H1 (cell line): ENCODE data around the gene TNFSF12. TPM values are rescaled to one million over a fixed set of nuclear protein-coding genes. Genes with fewer than 3 reads are reported as not detected.

Experiments
- CTCF ChIA-PET: fragments of 300-600 bp; sonication (Branson Sonifier 250); formaldehyde crosslinking; loops from one replicate; lab custom pipeline; 2021; ENCODE audit not compliant: partially characterized antibody; lab: Charles Lee
- POLR2A ChIA-PET: fragments of 300-600 bp; sonication (Branson Sonifier 250); formaldehyde crosslinking; loops from one replicate; lab custom pipeline; 2021; ENCODE audit warnings: inconsistent platforms; ENCODE audit not compliant: partially characterized antibody; lab: Charles Lee
- DNase-seq, 2 experiments: peaks; one replicate each; pipeline versions ENCODE4 v3.0.0 to v3.0.0-alpha.2; 2010 to 2022; ENCODE audit warnings: low spot score in 2 of 2, low read depth in 1 of 2, mixed read lengths in 1 of 2
- FAIRE-seq: peaks from 2 replicates; lab custom pipeline; 2011; peaks lifted over from hg19 to GRCh38; lab: Jason Lieb, UNC
- H2AFZ ChIP-seq: 2 replicates; pipeline ENCODE4 v1.8.1; 2012; ENCODE audit warnings: low read length, inconsistent platforms
- H2AK5ac ChIP-seq: 2 replicates; pipeline ENCODE4 v1.6.1; 2013; ENCODE audit warnings: low read depth, low read length
- H2BK120ac ChIP-seq: replicated peaks from 2 replicates; pipeline ENCODE3; 2013; ENCODE audit warnings: low read depth, low read length, inconsistent platforms
- H2BK12ac ChIP-seq: 2 replicates; pipeline ENCODE4 v1.6.1; 2013; ENCODE audit warnings: low read depth, low read length
- H2BK15ac ChIP-seq: 2 replicates; pipeline ENCODE4 v1.6.1; 2013; ENCODE audit warnings: low read length
- H2BK20ac ChIP-seq: 2 replicates; pipeline ENCODE4 v1.6.1; 2013; ENCODE audit warnings: low read length
- H2BK5ac ChIP-seq: 2 replicates; pipeline ENCODE4 v1.6.1; 2013; ENCODE audit warnings: low read depth, low read length
- H3K14ac ChIP-seq: 2 replicates; pipeline ENCODE4 v1.6.1; 2013; ENCODE audit warnings: inconsistent platforms; ENCODE audit not compliant: insufficient read length
- H3K18ac ChIP-seq: 2 replicates; pipeline ENCODE4 v1.6.1; 2013; ENCODE audit warnings: low read length; ENCODE audit errors: extremely low read depth
- H3K23ac ChIP-seq: 2 replicates; pipeline ENCODE4 v1.6.1; 2013; ENCODE audit warnings: inconsistent platforms; ENCODE audit not compliant: insufficient read length
- H3K23me2 ChIP-seq: 2 replicates; pipeline ENCODE4 v1.6.1; 2013; ENCODE audit warnings: low read depth, low read length
- H3K27ac ChIP-seq: 2 replicates; pipeline ENCODE4 v1.6.1; 2011; ENCODE audit warnings: low read depth, low read length, inconsistent platforms
- H3K27me3 ChIP-seq, 4 experiments: replicated peaks in 1 of 4; 1 replicate in 1 of 4; 2 replicates in 3 of 4; pipeline versions ENCODE4 v1.6.1 to v1.8.1; 2011 to 2013; ENCODE audit warnings: low read length in 3 of 4, mild to moderate bottlenecking in 3 of 4, inconsistent platforms in 2 of 4, mixed read lengths in 2 of 4, moderate library complexity in 1 of 4; ENCODE audit not compliant: control insufficient read depth in 3 of 4, insufficient read depth in 3 of 4; ENCODE audit errors: extremely low read depth in 1 of 4
- H3K36me3 ChIP-seq, 4 experiments: 2 replicates each; pipeline versions ENCODE4 v1.6.1 to v1.8.1; 2011 to 2013; ENCODE audit warnings: mild to moderate bottlenecking in 4 of 4, low read length in 3 of 4, moderate library complexity in 2 of 4, control low read depth in 1 of 4, inconsistent platforms in 1 of 4; ENCODE audit not compliant: insufficient read depth in 4 of 4, control insufficient read depth in 2 of 4
- H3K4ac ChIP-seq: replicated peaks from 2 replicates; pipeline ENCODE3; 2013; ENCODE audit warnings: low read length, low read depth, mixed read lengths, inconsistent platforms; ENCODE audit not compliant: insufficient read length
- H3K4me1 ChIP-seq, 4 experiments: replicated peaks in 1 of 4; 1 replicate in 1 of 4; 2 replicates in 3 of 4; pipeline versions ENCODE4 v1.6.1 to v1.8.1; 2011 to 2013; ENCODE audit warnings: low read length in 3 of 4, inconsistent platforms in 2 of 4, mixed read lengths in 1 of 4; ENCODE audit not compliant: insufficient read depth in 4 of 4, control insufficient read depth in 3 of 4
- H3K4me2 ChIP-seq, 2 experiments: 2 replicates each; pipeline versions ENCODE4 v1.6.1 to v1.8.1; 2011 to 2013; ENCODE audit warnings: low read depth in 2 of 2, low read length in 2 of 2, control low read depth in 1 of 2, inconsistent platforms in 1 of 2, mild to moderate bottlenecking in 1 of 2; ENCODE audit not compliant: insufficient read depth in 1 of 2
- H3K4me3 ChIP-seq, 4 experiments: fragments of 200-600, 300-600 bp in 1 of 4; sonication (generic), shearing (Covaris generic), sonication (Bioruptor Twin) in 1 of 4; 2 replicates each; pipeline versions ENCODE4 v1.5.1 to v1.8.1; 2011 to 2016; ENCODE audit warnings: low read length in 4 of 4, low read depth in 3 of 4, control low read depth in 2 of 4, inconsistent platforms in 2 of 4, mild to moderate bottlenecking in 2 of 4, mixed read lengths in 1 of 4, moderate library complexity in 1 of 4; ENCODE audit not compliant: insufficient read depth in 2 of 4; ENCODE audit errors: extremely low read depth in 1 of 4
- H3K56ac ChIP-seq: replicated peaks from 2 replicates; pipeline ENCODE3; 2013; ENCODE audit warnings: low read depth, mild to moderate bottlenecking, mixed read lengths, low read length, inconsistent platforms; ENCODE audit not compliant: insufficient read length
- H3K79me1 ChIP-seq: 2 replicates; pipeline ENCODE4 v1.6.1; 2013; ENCODE audit warnings: low read depth, low read length, control low read depth
- H3K79me2 ChIP-seq, 2 experiments: 2 replicates each; pipeline versions ENCODE4 v1.6.1 to v1.8.1; 2012 to 2013; ENCODE audit warnings: low read length in 2 of 2, mild to moderate bottlenecking in 2 of 2, inconsistent platforms in 1 of 2; ENCODE audit not compliant: insufficient read depth in 2 of 2, control insufficient read depth in 1 of 2
- H3K9ac ChIP-seq, 4 experiments: replicated peaks in 1 of 4; 1 replicate in 1 of 4; 2 replicates in 3 of 4; pipeline versions ENCODE4 v1.6.1 to v1.8.1; 2011 to 2013; ENCODE audit warnings: low read depth in 3 of 4, low read length in 3 of 4, control low read depth in 2 of 4, mild to moderate bottlenecking in 2 of 4, moderate library complexity in 2 of 4, inconsistent platforms in 1 of 4; ENCODE audit errors: extremely low read depth in 1 of 4
- H3K9me3 ChIP-seq, 2 experiments: 2 replicates each; pipeline versions ENCODE4 v1.6.1 to v1.8.1; 2012 to 2013; ENCODE audit warnings: mild to moderate bottlenecking in 2 of 2, moderate library complexity in 2 of 2, control low read depth in 1 of 2, inconsistent platforms in 1 of 2, low read depth in 1 of 2, low read length in 1 of 2, mixed read lengths in 1 of 2; ENCODE audit not compliant: insufficient read depth in 2 of 2
- H4K20me1 ChIP-seq, 2 experiments: replicated peaks in 1 of 2; 2 replicates each; pipeline versions ENCODE3 to v1.8.1; 2011 to 2013; ENCODE audit warnings: inconsistent platforms in 2 of 2, low read length in 2 of 2, mild to moderate bottlenecking in 1 of 2; ENCODE audit not compliant: insufficient read depth in 2 of 2, control insufficient read depth in 1 of 2
- H4K5ac ChIP-seq: 2 replicates; pipeline ENCODE4 v1.6.1; 2013; ENCODE audit warnings: low read length, low read depth, mixed read lengths, inconsistent platforms; ENCODE audit not compliant: insufficient read length
- H4K8ac ChIP-seq: 2 replicates; pipeline ENCODE4 v1.8.0; 2013; ENCODE audit warnings: mild to moderate bottlenecking, moderate library complexity, low read length, inconsistent platforms; ENCODE audit not compliant: insufficient read depth; ENCODE audit errors: extremely low read depth
- H4K91ac ChIP-seq: replicated peaks from 2 replicates; pipeline ENCODE3; 2013; ENCODE audit warnings: low read length, mixed read lengths, inconsistent platforms; ENCODE audit not compliant: insufficient read length
- CREB1 ChIP-seq: IDR thresholded peaks from 2 replicates; pipeline ENCODE4 v1.6.1; 2012; ENCODE audit warnings: inconsistent platforms
- FOSL1 ChIP-seq: IDR thresholded peaks from 2 replicates; pipeline ENCODE4 v1.6.1; 2011; ENCODE audit warnings: mild to moderate bottlenecking, low read depth, low read length, moderate library complexity; ENCODE audit not compliant: insufficient read depth
- KDM5A ChIP-seq: fragments of 200-600 bp; IDR thresholded peaks from 2 replicates; pipeline ENCODE4 v1.7.1; 2012; ENCODE audit warnings: mild to moderate bottlenecking, low read length, inconsistent platforms, mixed read lengths
- TBP ChIP-seq: IDR thresholded peaks from 2 replicates; pipeline ENCODE4 v1.6.1; 2011; ENCODE audit warnings: low read depth, low read length, improper control_type of control experiment
- WGBS, 2 experiments: shearing (Covaris generic) in 1 of 2; methylation state at CpG; one replicate each; pipeline versions ENCODE4 v1.1.6 to v1.1.7; 2013 to 2015; ENCODE audit warnings: low lambda C conversion rate in 2 of 2, mixed read lengths in 2 of 2, inconsistent platforms in 1 of 2, low coverage in 1 of 2, missing lambda C conversion rate in 1 of 2; ENCODE audit not compliant: insufficient replicate concordance in 2 of 2, insufficient coverage in 1 of 2, insufficient read length in 1 of 2; ENCODE audit errors: extremely low coverage in 1 of 2, missing lambda C conversion rate in 1 of 2; 5-methylcytosine and 5-hydroxymethylcytosine counted together
- polyA plus RNA-seq, 7 experiments: library from polyadenylated mRNA; depleted of rRNA in 3 of 7; stranded (reverse) in 5 of 7; unstranded in 2 of 7; fragments of >200 nt in 5 of 7; fragments of 200-250 nt in 2 of 7; gene quantifications; 1 replicate in 5 of 7; 2 replicates in 1 of 7; 4 replicates in 1 of 7; pipeline versions ENCODE4 v1.2.1 to v1.2.3, GENCODE V29; 2011 to 2013; ENCODE audit warnings: missing spikeins in 2 of 7, mixed read lengths in 2 of 7
- total RNA-seq: library from RNA; stranded (reverse); fragmentation: NEBNext Ultra II Directional; extraction: Animal tissue kit (Norgen Biotek cat#: 25700); gene quantifications from 2 replicates; pipeline ENCODE4 v1.2.1, GENCODE V29; 2021
- TF ChIP-seq, protein P1 (sequence below): IDR thresholded peaks from 2 replicates; pipeline ENCODE4 v1.6.1; 2012; ENCODE audit warnings: inconsistent platforms
- TF ChIP-seq, protein P2 (sequence below), 3 experiments: IDR thresholded peaks; 1 replicate in 2 of 3; 2 replicates in 1 of 3; pipeline versions ENCODE4 v1.5.1 to v1.6.1; 2011; ENCODE audit warnings: low read length in 3 of 3, mild to moderate bottlenecking in 3 of 3, inconsistent platforms in 2 of 3, low read depth in 1 of 3, moderate library complexity in 1 of 3; ENCODE audit not compliant: insufficient read depth in 1 of 3; ENCODE audit errors: control extremely low read depth in 1 of 3

TNFSF12 gene
- total and polyA plus RNA-seq, 2 of the 8 experiments (the other 6 are each of a cell fraction or from before 2014, with no cell fraction given) = 7.2 to 9.6 TPM

DNA sequence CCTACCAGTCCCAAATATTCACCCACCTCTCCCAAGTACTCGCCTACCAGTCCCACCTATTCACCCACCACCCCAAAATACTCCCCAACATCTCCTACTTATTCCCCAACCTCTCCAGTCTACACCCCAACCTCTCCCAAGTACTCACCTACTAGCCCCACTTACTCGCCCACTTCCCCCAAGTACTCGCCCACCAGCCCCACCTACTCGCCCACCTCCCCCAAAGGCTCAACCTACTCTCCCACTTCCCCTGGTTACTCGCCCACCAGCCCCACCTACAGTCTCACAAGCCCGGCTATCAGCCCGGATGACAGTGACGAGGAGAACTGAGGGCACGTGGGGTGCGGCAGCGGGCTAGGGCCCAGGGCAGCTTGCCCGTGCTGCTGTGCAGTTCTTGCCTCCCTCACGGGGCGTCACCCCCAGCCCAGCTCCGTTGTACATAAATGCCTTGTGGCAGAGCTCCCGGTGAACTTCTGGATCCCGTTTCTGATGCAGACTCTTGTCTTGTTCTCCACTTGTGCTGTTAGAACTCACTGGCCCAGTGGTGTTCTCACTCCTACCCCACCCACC, 34.9 kb upstream of the TNFSF12 start:
- H4K8ac ChIP-seq = no peak overlapping the region
- H2BK15ac ChIP-seq = no peak overlapping the region
- no peak overlapping the region for H2AFZ ChIP-seq
- peaks cover 28 to 51% (median 46%) of the 10 kb centered on the region in 4 experiments for H3K36me3 ChIP-seq
- H3K4me1 ChIP-seq = no peaks in the 10 kb centered on the region
- WGBS, 2 experiments = 89% methylated on average over 16 of the region's 17 CpGs; no CpG with 5 or more reads in 1 of the 2 experiments
- H3K27me3 ChIP-seq = no peaks in the 10 kb centered on the region
- H3K23ac ChIP-seq = no peak overlapping the region
- H3K79me2 ChIP-seq = no peaks in the 10 kb centered on the region
- H3K4ac ChIP-seq = no peak overlapping the region
- H2BK20ac ChIP-seq = no peak overlapping the region
- DNase-seq = no peak
- H2BK5ac ChIP-seq = no peak overlapping the region
- H3K23me2 ChIP-seq = peaks cover 5% of the 10 kb centered on the region; the same call in 1 of the 2 replicates
- H4K20me1 ChIP-seq = peaks cover 0 to 16% of the 10 kb centered on the region in 2 experiments
- no peak overlapping the region for H3K18ac ChIP-seq
- no peak overlapping the region for H3K4me2 ChIP-seq
- H3K14ac ChIP-seq = no peak overlapping the region
- H3K27ac ChIP-seq = no peak overlapping the region
- H2AK5ac ChIP-seq = no peak overlapping the region
- no peak overlapping the region for H3K56ac ChIP-seq
- H2BK12ac ChIP-seq = no peak overlapping the region
- no peaks in the 10 kb centered on the region for H3K9me3 ChIP-seq
- H4K5ac ChIP-seq = no peak overlapping the region
- ChIA-PET POLR2A (interaction anchor here (0.7 to 4.5 kb wide), 11 partner anchors 9 to 73 kb away, joined by 3 to 24 read pairs (median 4); partner anchors contain the start of genes POLR2A and TNFSF13), CTCF (interaction anchor here (0.7 to 11.8 kb wide), 45 partner anchors 7 to 509 kb away, joined by 3 to 251 read pairs (median 4); partner anchors contain the start of genes SENP3, TMEM256, TMEM95 and TNFSF13)
- FAIRE-seq = no peak
- no peak overlapping the region for H4K91ac ChIP-seq
- no peak overlapping the region for H3K4me3 ChIP-seq
- H2BK120ac ChIP-seq = no peak overlapping the region
- no peak overlapping the region for H3K9ac ChIP-seq
- H3K79me1 ChIP-seq = no peaks in the 10 kb centered on the region; the same call in 1 of the 2 replicates
- no peak for TF ChIP-seq KDM5A
- TF ChIP-seq CREB1 = no peak
- no peak for TF ChIP-seq FOSL1
- no peak for TF ChIP-seq TBP
- TF ChIP-seq, protein P1, sequence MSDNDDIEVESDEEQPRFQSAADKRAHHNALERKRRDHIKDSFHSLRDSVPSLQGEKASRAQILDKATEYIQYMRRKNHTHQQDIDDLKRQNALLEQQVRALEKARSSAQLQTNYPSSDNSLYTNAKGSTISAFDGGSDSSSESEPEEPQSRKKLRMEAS = no peak
- TF ChIP-seq, protein P2, sequence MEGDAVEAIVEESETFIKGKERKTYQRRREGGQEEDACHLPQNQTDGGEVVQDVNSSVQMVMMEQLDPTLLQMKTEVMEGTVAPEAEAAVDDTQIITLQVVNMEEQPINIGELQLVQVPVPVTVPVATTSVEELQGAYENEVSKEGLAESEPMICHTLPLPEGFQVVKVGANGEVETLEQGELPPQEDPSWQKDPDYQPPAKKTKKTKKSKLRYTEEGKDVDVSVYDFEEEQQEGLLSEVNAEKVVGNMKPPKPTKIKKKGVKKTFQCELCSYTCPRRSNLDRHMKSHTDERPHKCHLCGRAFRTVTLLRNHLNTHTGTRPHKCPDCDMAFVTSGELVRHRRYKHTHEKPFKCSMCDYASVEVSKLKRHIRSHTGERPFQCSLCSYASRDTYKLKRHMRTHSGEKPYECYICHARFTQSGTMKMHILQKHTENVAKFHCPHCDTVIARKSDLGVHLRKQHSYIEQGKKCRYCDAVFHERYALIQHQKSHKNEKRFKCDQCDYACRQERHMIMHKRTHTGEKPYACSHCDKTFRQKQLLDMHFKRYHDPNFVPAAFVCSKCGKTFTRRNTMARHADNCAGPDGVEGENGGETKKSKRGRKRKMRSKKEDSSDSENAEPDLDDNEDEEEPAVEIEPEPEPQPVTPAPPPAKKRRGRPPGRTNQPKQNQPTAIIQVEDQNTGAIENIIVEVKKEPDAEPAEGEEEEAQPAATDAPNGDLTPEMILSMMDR (IDR thresholded peaks at IDR 0.05; ENCODE audit: control extremely low read depth in 1 of 3, insufficient read depth in 1 of 3, low read depth in 1 of 3, low read length in 3 of 3) = no peak
